ENCODE results near the gene HCN2.

GRCh38 chr19:651114-651818, 61.6 kb downstream of the HCN2 start:
- no peak for TF ChIP-seq CTCF (IDR thresholded peaks at IDR 0.05; ENCODE audit: low read length)
- no peak for TF ChIP-seq EZH2 (IDR thresholded peaks at IDR 0.05; ENCODE audit: borderline replicate concordance, low read length)

Data from OCI-LY1 (cell line).